Central memory CD8-positive, alpha-beta T cell (primary cell): ENCODE data around the gene STARD8.
"Not testable (repeated sequence)": the region's sequence is repeated elsewhere in the genome, so short reads cannot be mapped to it uniquely, and the experiment has no call there.

Experiments
- ATAC-seq: fragments of 150-1000 bp; cut with Tn5 transposase; replicated peaks from 2 replicates; pipeline ENCODE4 v1.10.0; 2022; ENCODE audit warnings: mild to moderate bottlenecking, moderate FRiP score, moderate number of reproducible peaks; ENCODE audit not compliant: poor library complexity, severe bottlenecking; ENCODE audit errors: extremely low read depth
- DNase-seq, 2 donors: peaks; one replicate each; pipeline ENCODE4 v3.0.0; 2021; ENCODE audit warnings: low spot score in 2 of 2
- H3K27ac Mint-ChIP-seq: one replicate; pipeline ENCODE4 v1.8.0; 2022; ENCODE audit warnings: low read depth, mild to moderate bottlenecking, moderate library complexity, mixed read lengths
- H3K27me3 Mint-ChIP-seq: one replicate; pipeline ENCODE4 v1.8.0; 2022; ENCODE audit warnings: mixed read lengths
- H3K36me3 Mint-ChIP-seq: one replicate; pipeline ENCODE4 v1.8.0; 2022; ENCODE audit warnings: mild to moderate bottlenecking, moderate library complexity, mixed read lengths; ENCODE audit not compliant: insufficient read depth
- H3K4me1 Mint-ChIP-seq: one replicate; pipeline ENCODE4 v1.8.0; 2022; ENCODE audit warnings: mixed read lengths
- H3K4me3 Mint-ChIP-seq: one replicate; pipeline ENCODE4 v1.8.0; 2022; ENCODE audit warnings: mild to moderate bottlenecking, moderate library complexity, mixed read lengths
- H3K9me3 Mint-ChIP-seq: one replicate; pipeline ENCODE4 v1.8.0; 2022; ENCODE audit warnings: mixed read lengths

The STARD8 gene

GRCh38 chrX:68727696-68728095 lies 80.2 kb downstream of the STARD8 start:
- DNase-seq: no peak
- H3K36me3 Mint-ChIP-seq: no peaks in the 10 kb centered on the region
- H3K27me3 Mint-ChIP-seq: no peaks in the 10 kb centered on the region
- H3K4me3 Mint-ChIP-seq: no peak overlapping the region
- H3K27ac Mint-ChIP-seq: no peak overlapping the region
- no peaks in the 10 kb centered on the region for H3K9me3 Mint-ChIP-seq
- no peaks in the 10 kb centered on the region for H3K4me1 Mint-ChIP-seq
- ATAC-seq: no peak

GRCh38 chrX:68728186-68728585 lies 80.7 kb downstream of the STARD8 start:
- H3K9me3 Mint-ChIP-seq: no peaks in the 10 kb centered on the region
- ATAC-seq (no peak), DNase-seq (no peak)
- no peaks in the 10 kb centered on the region for H3K27me3 Mint-ChIP-seq
- H3K36me3 Mint-ChIP-seq: no peaks in the 10 kb centered on the region
- H3K4me1 Mint-ChIP-seq: no peaks in the 10 kb centered on the region
- H3K27ac Mint-ChIP-seq: no peak overlapping the region
- no peak overlapping the region for H3K4me3 Mint-ChIP-seq

DNA sequence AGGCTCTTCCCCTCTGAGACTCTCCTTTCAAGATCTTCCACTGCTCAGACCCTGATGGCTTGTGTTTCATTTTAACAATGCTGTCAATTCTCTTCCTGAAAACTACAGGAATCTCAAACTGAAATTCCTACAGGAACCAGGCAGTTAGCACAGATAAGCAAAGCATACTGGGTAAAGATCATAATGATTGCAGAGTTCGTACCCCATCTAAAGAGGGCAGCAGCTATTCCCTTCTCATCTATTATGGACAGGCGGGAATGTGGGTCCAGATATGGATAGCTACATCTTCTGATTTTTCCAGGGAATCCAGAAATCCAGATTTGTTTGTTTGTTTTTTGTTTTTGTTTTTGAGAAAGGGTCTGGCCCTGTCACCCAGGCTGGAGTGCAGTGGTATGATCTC lies 83.8 kb downstream of the STARD8 start:
- DNase-seq (no peak), ATAC-seq (no peak)
- H3K4me1 Mint-ChIP-seq: no peaks in the 10 kb centered on the region
- H3K4me3 Mint-ChIP-seq: no peak overlapping the region
- peaks cover 20% of the 10 kb centered on the region for H3K27me3 Mint-ChIP-seq
- no peaks in the 10 kb centered on the region for H3K36me3 Mint-ChIP-seq
- no peaks in the 10 kb centered on the region for H3K9me3 Mint-ChIP-seq
- no peak overlapping the region for H3K27ac Mint-ChIP-seq

- H3K27me3 Mint-ChIP-seq: peaks cover 20% of the 10 kb centered on the region
- ATAC-seq (no peak), DNase-seq (peak; percentile 14 to 29)
- no peak overlapping the region for H3K4me3 Mint-ChIP-seq
- no peak overlapping the region for H3K27ac Mint-ChIP-seq
- no peaks in the 10 kb centered on the region for H3K9me3 Mint-ChIP-seq
- H3K36me3 Mint-ChIP-seq: no peaks in the 10 kb centered on the region
- no peaks in the 10 kb centered on the region for H3K4me1 Mint-ChIP-seq
Observed at GRCh38 chrX:68732906-68733493, 85.5 kb downstream of the STARD8 start.

GRCh38 chrX:68735266-68735665 lies 87.8 kb downstream of the STARD8 start:
- ATAC-seq: no peak
- Mint-ChIP-seq H3K9me3 (no peaks in the 10 kb centered on the region), H3K27ac (no peak overlapping the region), H3K4me3 (no peak overlapping the region), H3K27me3 (peaks cover 20% of the 10 kb centered on the region), H3K4me1 (no peaks in the 10 kb centered on the region), H3K36me3 (no peaks in the 10 kb centered on the region)
- DNase-seq: no peak

DNA sequence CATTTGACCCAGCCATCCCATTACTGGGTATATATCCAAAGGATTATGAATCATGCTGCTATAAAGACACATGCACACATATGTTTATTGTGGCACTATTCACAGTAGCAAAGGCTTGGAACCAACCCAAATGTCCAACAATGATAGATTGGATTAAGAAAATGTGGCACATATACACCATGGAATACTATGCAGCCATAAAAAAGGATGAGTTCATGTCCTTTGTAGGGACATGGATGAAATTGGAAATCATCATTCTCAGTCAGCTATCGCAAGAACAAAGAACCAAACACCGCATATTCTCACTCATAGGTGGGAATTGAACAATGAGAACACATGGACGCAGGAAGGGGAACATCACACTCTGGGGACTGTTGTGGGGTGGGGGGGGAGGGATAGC lies 94.4 kb downstream of the STARD8 start:
- DNase-seq, H3K4me1 Mint-ChIP-seq, H3K36me3 Mint-ChIP-seq, H3K27me3 Mint-ChIP-seq, H3K27ac Mint-ChIP-seq, H3K4me3 Mint-ChIP-seq, ATAC-seq, H3K9me3 Mint-ChIP-seq: not testable (repeated sequence)

DNA sequence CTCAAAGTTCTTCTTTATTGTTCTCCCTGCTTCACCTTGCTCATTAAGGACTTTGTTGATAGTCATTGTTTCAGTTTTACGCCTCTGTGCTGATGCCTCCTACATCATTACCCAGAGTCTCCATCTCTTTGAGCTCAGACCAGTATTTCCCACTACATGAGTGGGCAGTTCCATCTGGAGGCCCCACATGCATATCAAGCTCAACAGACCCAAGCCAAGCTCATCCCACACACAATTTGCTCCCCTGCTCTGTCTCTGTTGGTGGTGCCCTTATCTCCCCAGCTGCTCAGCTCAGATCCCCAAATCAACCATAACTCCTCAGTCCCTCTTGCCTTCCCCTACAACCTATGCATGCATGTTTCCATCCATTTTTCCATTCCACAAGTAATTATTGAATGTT lies 96.3 kb downstream of the STARD8 start:
- no peak overlapping the region for H3K27ac Mint-ChIP-seq

DNA sequence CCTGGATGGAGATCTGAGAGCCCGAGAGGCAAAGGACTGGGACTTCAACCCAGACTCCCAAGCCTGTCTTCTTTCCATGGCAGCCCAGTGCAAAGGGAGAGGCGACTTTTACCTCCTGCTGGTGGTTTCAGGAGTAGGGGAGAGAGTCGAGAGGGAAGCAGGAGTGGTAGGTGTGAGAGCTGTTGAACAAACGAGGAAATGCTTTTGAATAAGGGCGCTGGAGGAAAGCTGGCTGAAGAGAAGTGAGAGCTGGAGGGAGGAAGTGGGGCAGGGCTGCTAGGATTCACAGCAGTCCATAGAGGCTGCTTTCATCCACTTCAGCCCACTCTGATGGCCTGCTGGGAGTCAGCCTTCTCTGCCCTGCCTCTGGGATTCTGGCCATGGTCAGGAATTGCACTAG lies 99.5 kb downstream of the STARD8 start:
- Mint-ChIP-seq H3K27ac (no peak overlapping the region), H3K4me1 (no peaks in the 10 kb centered on the region), H3K27me3 (no peaks in the 10 kb centered on the region), H3K36me3 (no peaks in the 10 kb centered on the region), H3K9me3 (no peaks in the 10 kb centered on the region), H3K4me3 (no peak overlapping the region)
- DNase-seq (no peak), ATAC-seq (no peak)

More for the DNA sequence above, 96.3 kb downstream of the STARD8 start:
- H3K36me3 Mint-ChIP-seq: no peaks in the 10 kb centered on the region
- no peaks in the 10 kb centered on the region for H3K27me3 Mint-ChIP-seq
- H3K9me3 Mint-ChIP-seq: no peaks in the 10 kb centered on the region
- DNase-seq (no peak), ATAC-seq (no peak)
- no peaks in the 10 kb centered on the region for H3K4me1 Mint-ChIP-seq
- no peak overlapping the region for H3K4me3 Mint-ChIP-seq

DNA sequence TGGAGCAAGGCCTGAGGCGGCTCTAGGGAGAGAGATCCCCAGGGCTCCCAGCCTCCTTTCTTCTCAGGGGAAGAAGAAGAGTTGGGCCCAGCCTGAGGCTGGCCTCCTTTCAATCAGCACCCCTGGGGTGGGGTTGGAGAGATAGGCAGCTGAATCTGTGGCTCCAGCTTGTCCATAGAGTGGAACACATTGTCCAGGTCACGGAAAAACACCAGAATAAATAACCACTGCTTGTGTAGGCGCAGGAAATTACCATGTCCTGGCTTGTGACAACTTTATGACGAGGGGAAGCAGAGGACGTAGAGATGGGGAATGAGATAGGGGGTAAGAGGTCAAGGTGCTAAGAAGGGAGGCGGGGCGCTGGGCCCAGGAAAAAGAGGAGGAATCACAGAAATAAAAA lies 100.6 kb downstream of the STARD8 start:
- DNase-seq: no peak
- Mint-ChIP-seq H3K27ac (no peak overlapping the region), H3K36me3 (no peaks in the 10 kb centered on the region), H3K4me3 (no peak overlapping the region), H3K9me3 (no peaks in the 10 kb centered on the region), H3K4me1 (no peaks in the 10 kb centered on the region), H3K27me3 (no peaks in the 10 kb centered on the region)
- no peak for ATAC-seq

DNA sequence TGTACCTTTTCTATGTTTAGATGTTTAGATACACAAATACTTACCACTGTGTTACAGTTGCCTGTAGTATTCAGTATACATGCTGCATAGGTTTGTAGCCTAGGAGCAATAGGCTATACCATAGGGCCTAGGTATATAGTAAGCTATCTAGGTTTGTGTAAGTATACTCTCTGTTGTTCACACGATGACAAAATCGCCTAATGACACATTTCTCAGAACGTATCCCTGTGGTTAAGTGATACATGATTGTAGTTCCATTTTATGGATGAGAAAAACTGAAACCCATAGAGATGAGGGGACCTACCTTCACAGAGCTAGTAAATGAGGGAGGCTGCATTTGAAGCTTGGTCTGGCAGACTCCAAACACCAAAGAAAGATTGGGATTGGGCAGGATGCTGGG lies 102.0 kb downstream of the STARD8 start:
- ATAC-seq: no peak
- Mint-ChIP-seq H3K9me3 (no peaks in the 10 kb centered on the region), H3K36me3 (no peaks in the 10 kb centered on the region), H3K27ac (no peak overlapping the region), H3K27me3 (no peaks in the 10 kb centered on the region), H3K4me1 (no peaks in the 10 kb centered on the region), H3K4me3 (no peak overlapping the region)
- DNase-seq: no peak

DNA sequence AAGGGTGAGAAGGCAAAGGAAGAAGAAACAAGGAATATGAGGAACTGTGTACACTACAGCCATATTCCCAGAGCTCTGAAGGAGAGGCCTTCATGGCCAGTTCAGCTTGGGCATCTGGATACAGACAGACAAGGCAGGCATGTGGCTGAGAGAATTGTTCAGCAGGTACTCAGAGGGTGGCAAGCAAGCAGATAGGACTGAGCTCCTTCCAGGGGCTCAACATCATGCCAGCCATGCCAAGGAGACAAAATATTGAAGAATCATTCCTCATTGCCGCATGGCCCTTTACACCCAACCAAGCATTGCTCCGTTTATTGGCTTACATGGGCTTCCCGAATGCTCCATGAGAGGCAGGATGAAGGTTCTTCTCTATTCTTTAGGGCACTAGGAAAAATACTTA lies 102.8 kb downstream of the STARD8 start:
- Mint-ChIP-seq H3K4me3 (no peak overlapping the region), H3K27me3 (no peaks in the 10 kb centered on the region)

DNA sequence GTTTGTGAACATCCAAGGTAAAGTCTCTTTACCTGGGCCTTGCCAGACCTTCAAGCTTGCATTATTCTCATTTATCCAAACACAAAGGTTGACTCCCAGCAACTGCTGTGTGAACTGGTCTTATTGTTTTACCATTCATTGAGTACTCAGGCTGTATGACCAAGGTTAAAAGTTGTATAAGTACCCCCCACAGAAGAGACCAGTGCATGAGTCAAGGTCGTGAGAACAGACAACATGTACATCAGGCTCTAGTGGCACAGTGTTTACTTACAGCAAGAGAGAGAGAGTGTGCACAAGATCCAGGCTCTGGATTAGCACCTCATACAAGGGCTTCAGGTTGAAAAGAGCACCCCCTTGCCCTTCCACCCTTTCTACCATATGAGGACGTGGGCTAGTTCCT lies 103.9 kb downstream of the STARD8 start:
- DNase-seq (no peak), ATAC-seq (no peak)
- H3K4me1 Mint-ChIP-seq: no peaks in the 10 kb centered on the region
- H3K27me3 Mint-ChIP-seq: no peaks in the 10 kb centered on the region
- H3K9me3 Mint-ChIP-seq: no peaks in the 10 kb centered on the region
- H3K36me3 Mint-ChIP-seq: no peaks in the 10 kb centered on the region
- no peak overlapping the region for H3K4me3 Mint-ChIP-seq
- H3K27ac Mint-ChIP-seq: no peak overlapping the region

More for the DNA sequence above, 102.8 kb downstream of the STARD8 start:
- H3K36me3 Mint-ChIP-seq: no peaks in the 10 kb centered on the region
- H3K27ac Mint-ChIP-seq: no peak overlapping the region
- DNase-seq (no peak), ATAC-seq (no peak)
- no peaks in the 10 kb centered on the region for H3K9me3 Mint-ChIP-seq
- H3K4me1 Mint-ChIP-seq: no peaks in the 10 kb centered on the region

DNA sequence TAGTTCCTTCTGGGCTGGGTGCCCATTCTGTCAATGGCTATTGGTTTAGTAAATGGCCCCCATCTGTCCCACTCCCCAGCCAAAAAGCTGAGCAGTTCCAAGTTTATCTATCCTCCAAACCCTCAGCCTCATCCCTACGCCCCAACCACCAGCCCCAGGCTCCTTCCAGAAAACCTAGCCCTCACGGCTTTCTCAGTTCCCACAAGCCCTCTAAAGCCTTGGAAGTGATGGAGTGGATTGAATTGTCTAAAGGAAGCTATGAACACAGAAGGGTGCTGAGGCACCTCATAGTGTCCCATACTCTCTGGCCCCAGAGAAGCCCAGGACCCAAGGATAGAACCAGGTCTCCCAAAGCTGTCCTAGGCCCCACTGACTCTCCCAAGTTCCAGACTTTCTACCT lies 105.8 kb downstream of the STARD8 start:
- ATAC-seq (no peak), DNase-seq (no peak)
- H3K9me3 Mint-ChIP-seq: no peaks in the 10 kb centered on the region
- no peaks in the 10 kb centered on the region for H3K36me3 Mint-ChIP-seq
- no peaks in the 10 kb centered on the region for H3K4me1 Mint-ChIP-seq
- no peak overlapping the region for H3K27ac Mint-ChIP-seq
- no peak overlapping the region for H3K4me3 Mint-ChIP-seq
- H3K27me3 Mint-ChIP-seq: no peaks in the 10 kb centered on the region

- Mint-ChIP-seq H3K27me3 (no peaks in the 10 kb centered on the region), H3K27ac (no peak overlapping the region), H3K4me3 (no peak overlapping the region), H3K36me3 (no peaks in the 10 kb centered on the region), H3K4me1 (no peaks in the 10 kb centered on the region), H3K9me3 (no peaks in the 10 kb centered on the region)
- DNase-seq (no peak), ATAC-seq (no peak)
Observed at GRCh38 chrX:68754406-68754805, 106.9 kb downstream of the STARD8 start.
